ENCODE measurements around the gene RABGAP1L.

The RABGAP1L gene

DNA sequence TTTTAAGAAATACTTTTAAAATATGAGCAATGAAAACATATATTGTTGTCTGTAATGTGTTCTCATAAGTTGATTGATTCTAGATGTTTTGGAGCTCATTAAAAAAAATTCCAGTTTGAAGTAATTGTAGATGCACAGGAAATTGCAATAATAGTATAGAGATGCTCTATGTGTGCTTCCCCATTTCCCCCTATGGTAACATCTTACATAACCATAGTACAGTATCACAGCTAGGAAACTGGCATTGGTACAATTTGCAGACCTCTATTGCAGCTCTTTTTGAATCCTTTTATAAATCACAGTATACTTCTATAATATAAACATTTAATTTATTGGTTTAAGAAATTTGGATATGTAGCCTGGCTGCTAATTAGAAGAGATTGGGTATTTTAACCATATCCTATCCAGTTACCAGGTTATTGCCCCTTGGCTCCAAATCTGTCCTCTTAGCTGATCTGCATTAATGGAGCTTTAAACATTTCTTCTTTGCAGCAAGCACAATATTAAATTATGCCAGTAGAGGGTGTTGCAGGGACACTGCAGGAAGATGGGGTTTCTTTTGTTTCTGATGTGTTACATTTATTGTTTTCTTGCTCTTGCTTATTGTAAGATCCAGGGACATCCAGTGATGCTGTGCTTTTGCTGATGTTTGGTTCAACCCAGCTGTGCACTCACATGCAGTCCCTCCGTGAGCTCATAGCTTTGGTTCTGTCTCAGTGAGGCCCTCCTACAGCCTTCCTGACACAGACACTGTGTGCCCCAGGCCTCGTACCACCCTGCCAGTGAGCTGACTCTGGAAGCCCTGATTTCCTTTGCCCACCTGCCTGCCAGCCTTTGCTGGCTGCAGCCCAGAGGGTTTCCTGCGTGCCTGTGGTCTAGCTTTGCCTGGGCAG lies 103.3 kb downstream of the RABGAP1L start:
- TF ChIP-seq, protein P1, sequence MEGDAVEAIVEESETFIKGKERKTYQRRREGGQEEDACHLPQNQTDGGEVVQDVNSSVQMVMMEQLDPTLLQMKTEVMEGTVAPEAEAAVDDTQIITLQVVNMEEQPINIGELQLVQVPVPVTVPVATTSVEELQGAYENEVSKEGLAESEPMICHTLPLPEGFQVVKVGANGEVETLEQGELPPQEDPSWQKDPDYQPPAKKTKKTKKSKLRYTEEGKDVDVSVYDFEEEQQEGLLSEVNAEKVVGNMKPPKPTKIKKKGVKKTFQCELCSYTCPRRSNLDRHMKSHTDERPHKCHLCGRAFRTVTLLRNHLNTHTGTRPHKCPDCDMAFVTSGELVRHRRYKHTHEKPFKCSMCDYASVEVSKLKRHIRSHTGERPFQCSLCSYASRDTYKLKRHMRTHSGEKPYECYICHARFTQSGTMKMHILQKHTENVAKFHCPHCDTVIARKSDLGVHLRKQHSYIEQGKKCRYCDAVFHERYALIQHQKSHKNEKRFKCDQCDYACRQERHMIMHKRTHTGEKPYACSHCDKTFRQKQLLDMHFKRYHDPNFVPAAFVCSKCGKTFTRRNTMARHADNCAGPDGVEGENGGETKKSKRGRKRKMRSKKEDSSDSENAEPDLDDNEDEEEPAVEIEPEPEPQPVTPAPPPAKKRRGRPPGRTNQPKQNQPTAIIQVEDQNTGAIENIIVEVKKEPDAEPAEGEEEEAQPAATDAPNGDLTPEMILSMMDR (IDR thresholded peaks at IDR 0.05; ENCODE audit: low read depth, low read length) = peak; percentile 50
- H3K4me3 ChIP-seq (ENCODE audit: low read depth, low read length) = no peak overlapping the region

- H3K4me3 ChIP-seq (ENCODE audit: low read depth, low read length) = no peak overlapping the region
- TF ChIP-seq, protein P1 (IDR thresholded peaks at IDR 0.05; ENCODE audit: low read depth, low read length) = no peak
Observed at GRCh38 chr1:174265282-174265681, 106.0 kb downstream of the RABGAP1L start.

DNA sequence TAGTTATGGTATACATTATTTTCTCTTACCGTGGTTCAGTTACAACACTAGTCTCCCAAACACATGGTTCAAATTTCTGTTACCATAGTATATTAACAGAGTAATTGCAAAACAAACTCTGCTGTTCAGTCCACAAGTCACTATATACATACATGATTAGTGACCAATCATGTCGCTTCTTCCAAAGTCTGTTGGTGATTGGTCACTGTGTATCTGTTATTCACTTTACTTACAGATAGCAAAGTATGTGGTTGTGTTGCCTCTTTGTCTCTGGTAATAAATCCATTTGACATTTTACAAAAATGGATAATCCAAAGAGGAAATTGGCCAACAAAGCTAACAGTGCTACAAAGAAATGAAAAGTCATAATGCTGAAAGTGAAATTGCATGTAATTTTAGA lies 107.2 kb downstream of the RABGAP1L start:
- TF ChIP-seq, protein P1 (IDR thresholded peaks at IDR 0.05; ENCODE audit: low read depth, low read length) = no peak
- H3K4me3 ChIP-seq (ENCODE audit: low read depth, low read length) = no peak overlapping the region

DNA sequence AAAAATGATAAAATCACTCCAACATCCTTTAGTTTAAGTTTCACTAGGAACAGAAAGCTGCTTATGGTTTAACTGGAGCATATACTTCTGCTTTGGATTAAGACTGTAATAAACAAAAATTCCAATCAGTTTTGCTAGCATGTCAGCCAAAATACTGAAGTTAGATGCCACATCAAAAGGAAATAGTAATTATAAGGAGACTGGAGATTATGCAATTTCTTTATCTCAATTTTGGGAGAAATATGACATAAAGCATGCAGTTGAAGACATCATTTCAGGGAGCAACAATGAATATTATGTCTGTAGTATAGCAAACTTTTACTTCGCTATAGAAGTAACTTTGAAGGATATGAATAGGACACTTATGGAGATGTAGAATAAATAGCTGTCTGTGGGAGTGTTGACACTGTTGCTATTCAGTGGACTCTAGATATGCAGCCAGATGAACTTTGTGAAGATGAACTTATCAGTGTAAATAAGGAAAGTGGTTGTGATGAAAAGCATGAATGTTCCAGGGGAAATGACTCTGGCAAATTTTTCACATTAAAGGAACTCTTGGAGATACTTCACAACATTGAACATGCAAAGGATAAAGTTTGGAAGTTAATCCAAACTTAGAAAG lies 107.8 kb downstream of the RABGAP1L start:
- H3K4me3 ChIP-seq (ENCODE audit: low read depth, low read length) = no peak overlapping the region

GRCh38 chr1:174269989-174270651 lies 110.8 kb downstream of the RABGAP1L start:
- no peak overlapping the region for H3K4me3 ChIP-seq (ENCODE audit: low read depth, low read length)
- TF ChIP-seq, protein P1 (IDR thresholded peaks at IDR 0.05; ENCODE audit: low read depth, low read length) = no peak

More for the DNA sequence above, 107.8 kb downstream of the RABGAP1L start:
- TF ChIP-seq, protein P1 (IDR thresholded peaks at IDR 0.05; ENCODE audit: low read depth, low read length) = no peak

DNA sequence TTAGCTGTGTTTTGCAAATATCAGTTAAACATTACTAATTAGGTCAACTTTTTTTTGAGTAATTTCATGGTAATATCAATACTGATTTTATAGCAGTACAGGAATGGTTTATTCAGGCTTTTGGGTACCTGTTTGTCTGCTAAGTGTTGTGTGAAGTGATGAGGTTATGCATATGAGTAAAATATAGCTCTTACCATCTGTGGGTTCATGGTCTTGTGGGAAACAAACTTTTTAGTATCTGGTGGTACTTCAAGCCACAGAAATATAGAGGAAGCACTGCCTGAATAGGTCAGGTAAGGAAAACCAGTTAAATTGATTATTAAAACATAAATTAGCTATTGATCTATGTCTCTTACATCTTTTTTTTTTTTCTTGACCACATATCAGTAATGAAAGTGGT lies 113.9 kb downstream of the RABGAP1L start:
- TF ChIP-seq, protein P1 (IDR thresholded peaks at IDR 0.05; ENCODE audit: low read depth, low read length) = no peak
- no peak overlapping the region for H3K4me3 ChIP-seq (ENCODE audit: low read depth, low read length)

Data from WI38 (cell line).